ENCODE data around the gene IQGAP2.
A peak's percentile ranks its signal among the peaks of the same experiment; 100 is the strongest.
"Not testable (repeated sequence)": the region's sequence is repeated elsewhere in the genome, so short reads cannot be mapped to it uniquely, and the experiment has no call there.

The IQGAP2 gene

GRCh38 chr5:76583163-76584047, 180.3 kb downstream of the IQGAP2 start:
- TF ChIP-seq POLR2A (IDR thresholded peaks at IDR 0.05; ENCODE audit: low read length): no peak
- no peak for TF ChIP-seq GATA1 (IDR thresholded peaks at IDR 0.05; ENCODE audit: low read depth, low read length)
- peak; percentile 32 to 53 for DNase-seq

- TF ChIP-seq GATA1 (IDR thresholded peaks at IDR 0.05; ENCODE audit: low read depth, low read length): no peak
- TF ChIP-seq POLR2A (IDR thresholded peaks at IDR 0.05; ENCODE audit: low read length): no peak
- no peak for DNase-seq
Measured at GRCh38 chr5:76585783-76586217, 182.7 kb downstream of the IQGAP2 start.

GRCh38 chr5:76586531-76586930, 183.4 kb downstream of the IQGAP2 start:
- DNase-seq: no peak
- TF ChIP-seq GATA1 (IDR thresholded peaks at IDR 0.05; ENCODE audit: low read depth, low read length): no peak
- TF ChIP-seq POLR2A (IDR thresholded peaks at IDR 0.05; ENCODE audit: low read length): no peak

GRCh38 chr5:76590027-76590426, 186.9 kb downstream of the IQGAP2 start:
- no peak for DNase-seq
- TF ChIP-seq GATA1 (IDR thresholded peaks at IDR 0.05; ENCODE audit: low read depth, low read length) (no peak), POLR2A (IDR thresholded peaks at IDR 0.05; ENCODE audit: low read length) (no peak)

- TF ChIP-seq POLR2A (IDR thresholded peaks at IDR 0.05; ENCODE audit: low read length): no peak
- TF ChIP-seq GATA1 (IDR thresholded peaks at IDR 0.05; ENCODE audit: low read depth, low read length): no peak
Measured at GRCh38 chr5:76591366-76591765, 188.3 kb downstream of the IQGAP2 start.

GRCh38 chr5:76592692-76593091, 189.6 kb downstream of the IQGAP2 start:
- no peak for DNase-seq
- TF ChIP-seq GATA1 (IDR thresholded peaks at IDR 0.05; ENCODE audit: low read depth, low read length) (no peak), POLR2A (IDR thresholded peaks at IDR 0.05; ENCODE audit: low read length) (no peak)

More at GRCh38 chr5:76591366-76591765, 188.3 kb downstream of the IQGAP2 start:
- no peak for DNase-seq

GRCh38 chr5:76594107-76594506, 191.0 kb downstream of the IQGAP2 start:
- TF ChIP-seq POLR2A (IDR thresholded peaks at IDR 0.05; ENCODE audit: low read length) (no peak), GATA1 (IDR thresholded peaks at IDR 0.05; ENCODE audit: low read depth, low read length) (no peak)
- no peak for DNase-seq

- no peak for DNase-seq
- TF ChIP-seq POLR2A (IDR thresholded peaks at IDR 0.05; ENCODE audit: low read length) (no peak), GATA1 (IDR thresholded peaks at IDR 0.05; ENCODE audit: low read depth, low read length) (no peak)
Measured at GRCh38 chr5:76595755-76596481, 192.8 kb downstream of the IQGAP2 start.

- no peak for DNase-seq
- TF ChIP-seq POLR2A (IDR thresholded peaks at IDR 0.05; ENCODE audit: low read length): no peak
- TF ChIP-seq GATA1 (IDR thresholded peaks at IDR 0.05; ENCODE audit: low read depth, low read length): no peak
Measured at GRCh38 chr5:76598531-76598930, 195.4 kb downstream of the IQGAP2 start.

- DNase-seq: no peak
- TF ChIP-seq GATA1 (IDR thresholded peaks at IDR 0.05; ENCODE audit: low read depth, low read length): no peak
- no peak for TF ChIP-seq POLR2A (IDR thresholded peaks at IDR 0.05; ENCODE audit: low read length)
Measured at GRCh38 chr5:76600716-76601115, 197.6 kb downstream of the IQGAP2 start.

GRCh38 chr5:76601470-76601869, 198.4 kb downstream of the IQGAP2 start:
- peak; percentile 64 to 73 for DNase-seq
- no peak for TF ChIP-seq POLR2A (IDR thresholded peaks at IDR 0.05; ENCODE audit: low read length)
- no peak for TF ChIP-seq GATA1 (IDR thresholded peaks at IDR 0.05; ENCODE audit: low read depth, low read length)

- TF ChIP-seq POLR2A (IDR thresholded peaks at IDR 0.05; ENCODE audit: low read length) (no peak), GATA1 (IDR thresholded peaks at IDR 0.05; ENCODE audit: low read depth, low read length) (no peak)
- DNase-seq: no peak
Measured at GRCh38 chr5:76602094-76602726, 199.1 kb downstream of the IQGAP2 start.

GRCh38 chr5:76603991-76604390, 200.9 kb downstream of the IQGAP2 start:
- DNase-seq: not testable (repeated sequence)

GRCh38 chr5:76604838-76605237, 201.8 kb downstream of the IQGAP2 start:
- TF ChIP-seq GATA1 (IDR thresholded peaks at IDR 0.05; ENCODE audit: low read depth, low read length) (no peak), POLR2A (IDR thresholded peaks at IDR 0.05; ENCODE audit: low read length) (no peak)
- no peak for DNase-seq

Data from erythroblast (primary cell).